Peyer's patch (tissue), 4 donors: ENCODE results near the gene PAX6.

Experiments used
- POLR2A ChIP-seq, 2 donors: fragments of 450-650 bp; IDR thresholded peaks; one replicate each; pipeline ENCODE4 v1.5.1; 2017; ENCODE audit warnings: antibody characterized with exemption in 2 of 2, mild to moderate bottlenecking in 2 of 2, moderate library complexity in 2 of 2
- TF ChIP-seq, protein P1 (sequence below), 6 experiments: fragments of 450-650 bp in 4 of 6; fragments of 200-600 bp in 2 of 6; sonication (generic) in 1 of 6; IDR thresholded peaks; one replicate each; pipeline ENCODE4 v1.5.1; 2017 to 2019; ENCODE audit warnings: antibody characterized with exemption in 6 of 6, mild to moderate bottlenecking in 3 of 6, moderate library complexity in 1 of 6

DNA sequence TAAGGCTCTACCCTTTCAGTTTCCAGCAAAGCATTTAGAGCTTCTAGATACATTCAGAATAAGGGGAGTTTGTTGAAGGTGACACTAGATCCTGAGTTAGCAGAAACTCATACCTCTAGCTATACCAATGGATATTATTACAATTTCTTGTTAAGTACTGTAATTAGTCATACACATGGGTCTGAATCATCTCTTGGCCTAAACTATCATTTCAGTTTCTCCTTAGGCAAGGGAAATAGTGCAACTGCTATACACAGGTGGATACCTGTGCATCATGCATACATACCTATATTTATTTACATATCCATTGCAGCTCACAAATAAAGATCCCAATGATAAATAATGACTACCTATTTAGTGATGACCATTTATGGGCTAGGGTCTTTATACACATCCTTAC is 45.1 kb upstream of the PAX6 start:
- no peak for TF ChIP-seq POLR2A (IDR thresholded peaks at IDR 0.05)
- TF ChIP-seq, protein P1, sequence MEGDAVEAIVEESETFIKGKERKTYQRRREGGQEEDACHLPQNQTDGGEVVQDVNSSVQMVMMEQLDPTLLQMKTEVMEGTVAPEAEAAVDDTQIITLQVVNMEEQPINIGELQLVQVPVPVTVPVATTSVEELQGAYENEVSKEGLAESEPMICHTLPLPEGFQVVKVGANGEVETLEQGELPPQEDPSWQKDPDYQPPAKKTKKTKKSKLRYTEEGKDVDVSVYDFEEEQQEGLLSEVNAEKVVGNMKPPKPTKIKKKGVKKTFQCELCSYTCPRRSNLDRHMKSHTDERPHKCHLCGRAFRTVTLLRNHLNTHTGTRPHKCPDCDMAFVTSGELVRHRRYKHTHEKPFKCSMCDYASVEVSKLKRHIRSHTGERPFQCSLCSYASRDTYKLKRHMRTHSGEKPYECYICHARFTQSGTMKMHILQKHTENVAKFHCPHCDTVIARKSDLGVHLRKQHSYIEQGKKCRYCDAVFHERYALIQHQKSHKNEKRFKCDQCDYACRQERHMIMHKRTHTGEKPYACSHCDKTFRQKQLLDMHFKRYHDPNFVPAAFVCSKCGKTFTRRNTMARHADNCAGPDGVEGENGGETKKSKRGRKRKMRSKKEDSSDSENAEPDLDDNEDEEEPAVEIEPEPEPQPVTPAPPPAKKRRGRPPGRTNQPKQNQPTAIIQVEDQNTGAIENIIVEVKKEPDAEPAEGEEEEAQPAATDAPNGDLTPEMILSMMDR (IDR thresholded peaks at IDR 0.05) = no peak
